Mesendoderm (in vitro differentiated cells): ENCODE data around the gene TNFRSF8.
A peak's percentile ranks its signal among the peaks of the same experiment; 100 is the strongest.

Experiments used
- DNase-seq: peaks from one replicate; pipeline ENCODE4 v3.0.0; 2013
- H2AK5ac ChIP-seq: 2 replicates; pipeline ENCODE4 v1.6.1; 2013; ENCODE audit warnings: low read length, inconsistent platforms
- H2BK120ac ChIP-seq: 2 replicates; pipeline ENCODE4 v1.6.1; 2013; ENCODE audit warnings: low read depth, mild to moderate bottlenecking, low read length, moderate library complexity, mixed read lengths
- H2BK15ac ChIP-seq: replicated peaks from 2 replicates; pipeline ENCODE4 v1.6.1; 2013; ENCODE audit warnings: low read depth, mild to moderate bottlenecking, moderate library complexity
- H2BK5ac ChIP-seq: 2 replicates; pipeline ENCODE4 v1.6.1; 2013; ENCODE audit warnings: low read length, inconsistent platforms
- H3K18ac ChIP-seq: 2 replicates; pipeline ENCODE4 v1.6.1; 2013; ENCODE audit warnings: mild to moderate bottlenecking, low read length, mixed read lengths
- H3K23ac ChIP-seq: one replicate; pipeline ENCODE4 v1.6.1; 2013; ENCODE audit warnings: low read length
- H3K27ac ChIP-seq: 2 replicates; pipeline ENCODE4 v1.5.1; 2013; ENCODE audit warnings: low read depth, mild to moderate bottlenecking, inconsistent platforms, low read length, moderate library complexity
- H3K27me3 ChIP-seq: 2 replicates; pipeline ENCODE4 v1.6.1; 2013; ENCODE audit warnings: low read length, control low read depth, mild to moderate bottlenecking, inconsistent platforms; ENCODE audit not compliant: insufficient read depth, poor library complexity
- H3K36me3 ChIP-seq: 2 replicates; pipeline ENCODE4 v1.6.1; 2013; ENCODE audit warnings: low read length, inconsistent platforms; ENCODE audit not compliant: control insufficient read depth, insufficient read depth
- H3K4ac ChIP-seq: one replicate; pipeline ENCODE4 v1.6.1; 2013; ENCODE audit warnings: low read depth, mild to moderate bottlenecking, low read length, moderate library complexity
- H3K4me1 ChIP-seq: 2 replicates; pipeline ENCODE4 v1.6.1; 2013; ENCODE audit warnings: low read depth, low read length, inconsistent platforms; ENCODE audit not compliant: control insufficient read depth
- H3K4me2 ChIP-seq: 2 replicates; pipeline ENCODE4 v1.6.1; 2013; ENCODE audit warnings: low read length
- H3K4me3 ChIP-seq: 2 replicates; pipeline ENCODE4 v1.5.1; 2013; ENCODE audit warnings: mild to moderate bottlenecking, low read length
- H3K56ac ChIP-seq: one replicate; pipeline ENCODE4 v1.6.1; 2013; ENCODE audit warnings: low read length
- H3K79me1 ChIP-seq: 2 replicates; pipeline ENCODE4 v1.6.1; 2013; ENCODE audit warnings: low read length, inconsistent platforms
- H3K79me2 ChIP-seq: 2 replicates; pipeline ENCODE4 v1.6.1; 2013; ENCODE audit warnings: mild to moderate bottlenecking, low read length; ENCODE audit not compliant: control insufficient read depth, insufficient read depth
- H3K9ac ChIP-seq: 2 replicates; pipeline ENCODE4 v1.6.1; 2013; ENCODE audit warnings: low read length, inconsistent platforms
- H4K5ac ChIP-seq: one replicate; pipeline ENCODE4 v1.6.1; 2013; ENCODE audit warnings: low read length
- H4K8ac ChIP-seq: one replicate; pipeline ENCODE4 v1.6.1; 2013; ENCODE audit warnings: low read depth, mild to moderate bottlenecking, control low read depth, low read length, moderate library complexity
- WGBS: extraction: QIAGEN DNeasy Blood & Tissue Kit; methylation state at CpG from one replicate; pipeline ENCODE4 v1.1.7; 2013; ENCODE audit warnings: low lambda C conversion rate, missing lambda C conversion rate; ENCODE audit not compliant: insufficient coverage; ENCODE audit errors: extremely low coverage; 5-methylcytosine and 5-hydroxymethylcytosine counted together

TNFRSF8 gene

GRCh38 chr1:12171206-12172041 lies 108.3 kb downstream of the TNFRSF8 start:
- Histone ChIP-seq H3K9ac (no peak overlapping the region), H2BK15ac (no peak overlapping the region), H3K4me3 (no peak overlapping the region), H3K27ac (no peak overlapping the region), H4K5ac (no peak overlapping the region), H3K23ac (no peak overlapping the region), H3K4me1 (no peaks in the 10 kb centered on the region), H2BK120ac (no peak overlapping the region), H3K79me1 (no peaks in the 10 kb centered on the region), H3K4me2 (no peak overlapping the region), H3K4ac (no peak overlapping the region), H2AK5ac (no peak overlapping the region), H3K27me3 (peaks cover 2% of the 10 kb centered on the region), H4K8ac (no peak overlapping the region), H3K79me2 (no peaks in the 10 kb centered on the region), H2BK5ac (no peak overlapping the region), H3K18ac (no peak overlapping the region), H3K36me3 (no peaks in the 10 kb centered on the region), H3K56ac (no peak overlapping the region)
- DNase-seq = no peak
- no CpG with 5 or more reads among the region's 12 CpGs for WGBS

GRCh38 chr1:12172042-12172851 lies 109.1 kb downstream of the TNFRSF8 start:
- Histone ChIP-seq H2AK5ac (no peak overlapping the region), H4K8ac (no peak overlapping the region), H4K5ac (no peak overlapping the region), H3K79me2 (no peaks in the 10 kb centered on the region), H3K56ac (no peak overlapping the region), H3K4me2 (no peak overlapping the region), H2BK5ac (no peak overlapping the region), H3K4me3 (no peak overlapping the region), H3K79me1 (no peaks in the 10 kb centered on the region), H3K18ac (no peak overlapping the region), H2BK15ac (no peak overlapping the region), H2BK120ac (no peak overlapping the region), H3K23ac (no peak overlapping the region), H3K27ac (no peak overlapping the region), H3K4ac (no peak overlapping the region), H3K4me1 (no peaks in the 10 kb centered on the region), H3K9ac (no peak overlapping the region), H3K36me3 (no peaks in the 10 kb centered on the region), H3K27me3 (no peaks in the 10 kb centered on the region)
- no peak for DNase-seq
- no CpG with 5 or more reads among the region's 14 CpGs for WGBS

- Histone ChIP-seq H3K79me2 (no peaks in the 10 kb centered on the region), H4K5ac (no peak overlapping the region), H2BK15ac (no peak overlapping the region), H3K9ac (no peak overlapping the region), H3K27ac (no peak overlapping the region), H2BK5ac (no peak overlapping the region), H3K27me3 (no peaks in the 10 kb centered on the region), H3K4ac (no peak overlapping the region), H3K4me3 (no peak overlapping the region), H4K8ac (no peak overlapping the region), H3K23ac (no peak overlapping the region), H3K79me1 (no peaks in the 10 kb centered on the region), H2AK5ac (no peak overlapping the region), H3K4me1 (no peaks in the 10 kb centered on the region), H3K4me2 (no peak overlapping the region), H3K36me3 (no peaks in the 10 kb centered on the region), H3K18ac (no peak overlapping the region), H3K56ac (no peak overlapping the region), H2BK120ac (no peak overlapping the region)
- no peak for DNase-seq
- no CpG with 5 or more reads among the region's 3 CpGs for WGBS
Measured at GRCh38 chr1:12173041-12173509, 110.0 kb downstream of the TNFRSF8 start.

- no peak overlapping the region for H2BK15ac ChIP-seq
- H2BK120ac ChIP-seq = no peak overlapping the region
- H3K56ac ChIP-seq = no peak overlapping the region
- H3K27me3 ChIP-seq = no peaks in the 10 kb centered on the region
- H4K5ac ChIP-seq = no peak overlapping the region
- H2AK5ac ChIP-seq = no peak overlapping the region
- H3K4me1 ChIP-seq = no peaks in the 10 kb centered on the region
- H3K79me1 ChIP-seq = no peaks in the 10 kb centered on the region
- H3K36me3 ChIP-seq = no peaks in the 10 kb centered on the region
- H3K18ac ChIP-seq = no peak overlapping the region
- no peak overlapping the region for H2BK5ac ChIP-seq
- no CpG with 5 or more reads among the region's 11 CpGs for WGBS
- DNase-seq = no peak
- H3K4me2 ChIP-seq = no peak overlapping the region
- H3K4me3 ChIP-seq = no peak overlapping the region
- no peaks in the 10 kb centered on the region for H3K79me2 ChIP-seq
- H3K9ac ChIP-seq = no peak overlapping the region
- no peak overlapping the region for H3K23ac ChIP-seq
- no peak overlapping the region for H3K27ac ChIP-seq
- no peak overlapping the region for H4K8ac ChIP-seq
- H3K4ac ChIP-seq = no peak overlapping the region
Measured at GRCh38 chr1:12173631-12174121, 110.6 kb downstream of the TNFRSF8 start.

GRCh38 chr1:12174924-12175810 lies 112.1 kb downstream of the TNFRSF8 start:
- DNase-seq = peak; percentile 45
- no peak overlapping the region for H3K27ac ChIP-seq

More at GRCh38 chr1:12174924-12175810, 112.1 kb downstream of the TNFRSF8 start:
- Histone ChIP-seq H2BK5ac (no peak overlapping the region), H4K5ac (no peak overlapping the region), H3K18ac (no peak overlapping the region), H2BK15ac (no peak overlapping the region), H3K9ac (no peak overlapping the region), H3K4me2 (no peak overlapping the region), H3K79me2 (no peaks in the 10 kb centered on the region), H2BK120ac (no peak overlapping the region), H3K23ac (no peak overlapping the region), H3K79me1 (no peaks in the 10 kb centered on the region), H3K56ac (no peak overlapping the region), H3K4me3 (no peak overlapping the region), H3K4ac (no peak overlapping the region), H4K8ac (no peak overlapping the region), H3K27me3 (no peaks in the 10 kb centered on the region), H2AK5ac (no peak overlapping the region), H3K4me1 (no peaks in the 10 kb centered on the region), H3K36me3 (no peaks in the 10 kb centered on the region)
- no CpG with 5 or more reads among the region's 17 CpGs for WGBS
